H9 (cell line): ENCODE measurements around the gene NBEAL2. TPM values are rescaled to one million over a fixed set of nuclear protein-coding genes. Genes with fewer than 3 reads are reported as not detected.
A peak's percentile ranks its signal among the peaks of the same experiment; 100 is the strongest.

Source experiments
- DNase-seq: peaks from one replicate; pipeline ENCODE4 v3.0.0-alpha.2; 2017
- H2AFZ ChIP-seq: one replicate; pipeline ENCODE4 v1.6.1; 2013; ENCODE audit warnings: mild to moderate bottlenecking, low read length, control low read depth, moderate library complexity
- H2AK5ac ChIP-seq: 2 replicates; pipeline ENCODE4 v1.6.1; 2013; ENCODE audit warnings: low read length, control low read depth, mixed read lengths; ENCODE audit not compliant: insufficient read length
- H2BK120ac ChIP-seq: one replicate; pipeline ENCODE4 v1.6.1; 2013; ENCODE audit warnings: low read depth, mild to moderate bottlenecking, low read length, control low read depth, inconsistent platforms; ENCODE audit not compliant: poor library complexity, severe bottlenecking
- H2BK12ac ChIP-seq: 2 replicates; pipeline ENCODE4 v1.6.1; 2013; ENCODE audit warnings: low read length, control low read depth, mixed read lengths, low read depth; ENCODE audit not compliant: insufficient read length
- H2BK15ac ChIP-seq: 2 replicates; pipeline ENCODE4 v1.6.1; 2013; ENCODE audit warnings: low read depth, low read length, control low read depth
- H2BK20ac ChIP-seq: one replicate; pipeline ENCODE4 v1.6.1; 2013; ENCODE audit warnings: low read depth, mild to moderate bottlenecking, low read length, control low read depth, inconsistent platforms; ENCODE audit not compliant: poor library complexity, severe bottlenecking
- H2BK5ac ChIP-seq: 2 replicates; pipeline ENCODE4 v1.6.1; 2013; ENCODE audit warnings: low read length, control low read depth, mixed read lengths; ENCODE audit not compliant: insufficient read length
- H3K14ac ChIP-seq: 2 replicates; pipeline ENCODE4 v1.6.1; 2013; ENCODE audit warnings: low read length, control low read depth; ENCODE audit not compliant: insufficient read depth
- H3K18ac ChIP-seq: 2 replicates; pipeline ENCODE4 v1.6.1; 2013; ENCODE audit warnings: low read depth, mild to moderate bottlenecking, mixed read lengths, low read length, control low read depth; ENCODE audit not compliant: insufficient read length
- H3K23ac ChIP-seq: 2 replicates; pipeline ENCODE4 v1.6.1; 2013; ENCODE audit warnings: low read length, control low read depth, mixed read lengths, low read depth; ENCODE audit not compliant: insufficient read length
- H3K23me2 ChIP-seq: 2 replicates; pipeline ENCODE4 v1.6.1; 2013; ENCODE audit warnings: low read depth, mild to moderate bottlenecking, mixed read lengths, low read length, control low read depth; ENCODE audit not compliant: insufficient read length, poor library complexity, severe bottlenecking
- H3K27ac ChIP-seq: 2 replicates; pipeline ENCODE4 v1.5.1; 2013; ENCODE audit warnings: low read length, control low read depth, mixed read lengths, low read depth; ENCODE audit not compliant: insufficient read length
- H3K27me3 ChIP-seq: 2 replicates; pipeline ENCODE4 v1.6.1; 2013; ENCODE audit warnings: low read length, control low read depth, inconsistent platforms; ENCODE audit not compliant: insufficient read depth
- H3K4ac ChIP-seq: 2 replicates; pipeline ENCODE4 v1.6.1; 2013; ENCODE audit warnings: low read depth, mild to moderate bottlenecking, control low read depth, inconsistent platforms, low read length, moderate library complexity
- H3K4me1 ChIP-seq: 2 replicates; pipeline ENCODE4 v1.6.1; 2013; ENCODE audit warnings: low read length, control low read depth, inconsistent platforms; ENCODE audit not compliant: insufficient read depth
- H3K4me2 ChIP-seq: 2 replicates; pipeline ENCODE4 v1.6.1; 2013; ENCODE audit warnings: low read length, control low read depth, mixed read lengths; ENCODE audit not compliant: insufficient read length, insufficient read depth
- H3K56ac ChIP-seq: 2 replicates; pipeline ENCODE4 v1.6.1; 2013; ENCODE audit warnings: low read depth, mild to moderate bottlenecking, mixed read lengths, low read length, control low read depth; ENCODE audit not compliant: insufficient read length
- H3K79me1 ChIP-seq: 2 replicates; pipeline ENCODE4 v1.6.1; 2013; ENCODE audit warnings: low read depth, mild to moderate bottlenecking, moderate library complexity, low read length, control low read depth, inconsistent platforms; ENCODE audit not compliant: insufficient read depth, poor library complexity, severe bottlenecking
- H3K79me2 ChIP-seq: 2 replicates; pipeline ENCODE4 v1.6.1; 2013; ENCODE audit warnings: low read length, control low read depth, inconsistent platforms; ENCODE audit not compliant: insufficient read depth
- H3K9ac ChIP-seq: 2 replicates; pipeline ENCODE4 v1.6.1; 2013; ENCODE audit warnings: low read length, control low read depth, mixed read lengths; ENCODE audit not compliant: insufficient read length; ENCODE audit errors: extremely low read depth
- H3K9me3 ChIP-seq: one replicate; pipeline ENCODE4 v1.6.1; 2013; ENCODE audit warnings: low read depth, low read length, inconsistent platforms; ENCODE audit not compliant: control insufficient read depth
- H3T11ph ChIP-seq: one replicate; pipeline ENCODE4 v1.6.1; 2013; ENCODE audit warnings: mild to moderate bottlenecking, low read length, control low read depth, inconsistent platforms
- H4K20me1 ChIP-seq: one replicate; pipeline ENCODE4 v1.6.1; 2013; ENCODE audit not compliant: control insufficient read depth, insufficient read length, insufficient read depth
- H4K5ac ChIP-seq: 2 replicates; pipeline ENCODE4 v1.6.1; 2013; ENCODE audit warnings: low read depth, mild to moderate bottlenecking, mixed read lengths, low read length, control low read depth; ENCODE audit not compliant: insufficient read length
- H4K8ac ChIP-seq: replicated peaks from 2 replicates; pipeline ENCODE4 v1.6.1; 2013; ENCODE audit warnings: low read length, control low read depth, mixed read lengths, low read depth; ENCODE audit not compliant: insufficient read length
- H4K91ac ChIP-seq: 2 replicates; pipeline ENCODE4 v1.6.1; 2013; ENCODE audit warnings: low read depth, mild to moderate bottlenecking, moderate library complexity, mixed read lengths, low read length, control low read depth; ENCODE audit not compliant: insufficient read length
- H3K27ac Mint-ChIP-seq, 3 experiments: 2 replicates in 2 of 3; 3 replicates in 1 of 3; pipeline ENCODE4 v1.8.0; 2020 to 2021; ENCODE audit warnings: mixed read lengths in 3 of 3, mild to moderate bottlenecking in 1 of 3, moderate library complexity in 1 of 3
- H3K27me3 Mint-ChIP-seq: 2 replicates; pipeline ENCODE4 v1.8.0; 2021; ENCODE audit warnings: low read depth, mild to moderate bottlenecking, moderate library complexity, mixed read lengths
- H3K36me3 Mint-ChIP-seq, 3 experiments: 2 replicates in 2 of 3; 3 replicates in 1 of 3; pipeline ENCODE4 v1.8.0; 2020 to 2021; ENCODE audit warnings: low read depth in 3 of 3, mixed read lengths in 3 of 3; ENCODE audit not compliant: insufficient read depth in 1 of 3
- H3K4me1 Mint-ChIP-seq, 2 experiments: 2 replicates each; pipeline ENCODE4 v1.8.0; 2020; ENCODE audit warnings: mixed read lengths in 2 of 2
- H3K4me3 Mint-ChIP-seq, 2 experiments: 2 replicates in 1 of 2; 3 replicates in 1 of 2; pipeline ENCODE4 v1.8.0; 2020 to 2021; ENCODE audit warnings: mild to moderate bottlenecking in 2 of 2, mixed read lengths in 2 of 2, moderate library complexity in 1 of 2
- H3K9me3 Mint-ChIP-seq, 2 experiments: 2 replicates in 1 of 2; 3 replicates in 1 of 2; pipeline ENCODE4 v1.8.0; 2020; ENCODE audit warnings: mild to moderate bottlenecking in 2 of 2, mixed read lengths in 2 of 2, moderate library complexity in 1 of 2
- WGBS: extraction: QIAGEN DNeasy Blood & Tissue Kit; methylation state at CpG from one replicate; pipeline ENCODE4 v1.1.7; 2013; ENCODE audit warnings: missing lambda C conversion rate, low lambda C conversion rate, mixed read lengths; ENCODE audit not compliant: insufficient read length; ENCODE audit errors: extremely low coverage; 5-methylcytosine and 5-hydroxymethylcytosine counted together
- total RNA-seq: library from RNA; stranded (reverse); gene quantifications from 2 replicates; pipeline ENCODE4 v1.2.1, GENCODE V29; 2021
- TF ChIP-seq, protein P1 (sequence below): fragments of 200-600 bp; sonication (generic); conservative IDR thresholded peaks from 3 replicates; pipeline ENCODE4 v1.8.0; 2021; ENCODE audit warnings: antibody characterized with exemption, mild to moderate bottlenecking

NBEAL2 gene
- total RNA-seq, 1 experiment from 2014 or later, result 52.1 TPM

DNA sequence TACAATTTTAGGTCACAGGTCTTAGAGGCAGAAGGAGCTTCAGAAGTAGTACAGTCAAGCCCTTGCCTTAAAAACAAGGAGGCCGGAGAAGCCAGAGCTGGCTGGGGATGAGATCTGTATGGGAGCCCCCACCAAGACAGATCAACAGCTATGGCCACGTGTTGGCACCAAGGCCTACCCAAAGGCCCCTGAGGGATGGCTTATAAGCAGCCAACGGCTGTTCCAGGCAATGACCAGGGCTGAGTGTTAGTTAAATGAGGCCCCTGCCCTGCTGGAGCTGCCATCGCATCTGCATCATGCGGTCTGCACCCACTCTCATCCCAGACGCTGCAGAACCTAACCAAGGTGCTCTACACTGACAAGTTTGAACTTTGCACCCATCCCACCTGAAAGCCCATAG lies 46.2 kb upstream of the NBEAL2 start:
- no peaks in the 10 kb centered on the region for H3K27me3 ChIP-seq
- no peak overlapping the region for H2AFZ ChIP-seq
- Mint-ChIP-seq H3K36me3 (peaks cover 9 to 30% (median 17%) of the 10 kb centered on the region in 3 experiments; a peak in 6 of 7 replicates), H3K9me3 (no peaks in the 10 kb centered on the region), H3K4me1 (peaks cover 42 to 43% of the 10 kb centered on the region in 2 experiments), H3K4me3 (no peak overlapping the region; a peak in 1 of 5 replicates), H3K27ac (peak overlapping the region in 2 of 3 experiments; percentile 42 to 69; a peak in 1 of 7 replicates), H3K27me3 (no peaks in the 10 kb centered on the region)
- H2BK12ac ChIP-seq, result no peak overlapping the region
- H3K79me2 ChIP-seq, result peaks cover 6% of the 10 kb centered on the region; the same call in 1 of the 2 replicates
- no peak overlapping the region for H3T11ph ChIP-seq
- H3K9ac ChIP-seq, result no peak overlapping the region
- TF ChIP-seq, protein P1, sequence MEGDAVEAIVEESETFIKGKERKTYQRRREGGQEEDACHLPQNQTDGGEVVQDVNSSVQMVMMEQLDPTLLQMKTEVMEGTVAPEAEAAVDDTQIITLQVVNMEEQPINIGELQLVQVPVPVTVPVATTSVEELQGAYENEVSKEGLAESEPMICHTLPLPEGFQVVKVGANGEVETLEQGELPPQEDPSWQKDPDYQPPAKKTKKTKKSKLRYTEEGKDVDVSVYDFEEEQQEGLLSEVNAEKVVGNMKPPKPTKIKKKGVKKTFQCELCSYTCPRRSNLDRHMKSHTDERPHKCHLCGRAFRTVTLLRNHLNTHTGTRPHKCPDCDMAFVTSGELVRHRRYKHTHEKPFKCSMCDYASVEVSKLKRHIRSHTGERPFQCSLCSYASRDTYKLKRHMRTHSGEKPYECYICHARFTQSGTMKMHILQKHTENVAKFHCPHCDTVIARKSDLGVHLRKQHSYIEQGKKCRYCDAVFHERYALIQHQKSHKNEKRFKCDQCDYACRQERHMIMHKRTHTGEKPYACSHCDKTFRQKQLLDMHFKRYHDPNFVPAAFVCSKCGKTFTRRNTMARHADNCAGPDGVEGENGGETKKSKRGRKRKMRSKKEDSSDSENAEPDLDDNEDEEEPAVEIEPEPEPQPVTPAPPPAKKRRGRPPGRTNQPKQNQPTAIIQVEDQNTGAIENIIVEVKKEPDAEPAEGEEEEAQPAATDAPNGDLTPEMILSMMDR, result no peak
- no peak for DNase-seq
- H3K56ac ChIP-seq, result no peak overlapping the region
- H3K14ac ChIP-seq, result no peak overlapping the region
- H3K23ac ChIP-seq, result no peak overlapping the region
- no peak overlapping the region for H4K91ac ChIP-seq
- H3K23me2 ChIP-seq, result no peaks in the 10 kb centered on the region
- H3K18ac ChIP-seq, result no peak overlapping the region
- no peak overlapping the region for H4K5ac ChIP-seq
- no CpG with 5 or more reads among the region's 6 CpGs for WGBS
- H2BK15ac ChIP-seq, result no peak overlapping the region
- no peak overlapping the region for H3K27ac ChIP-seq
- H4K8ac ChIP-seq, result no peak overlapping the region
- no peak overlapping the region for H2BK5ac ChIP-seq
- H4K20me1 ChIP-seq, result no peaks in the 10 kb centered on the region
- H3K4me1 ChIP-seq, result peaks cover 8% of the 10 kb centered on the region; the same call in 1 of the 2 replicates
- H2AK5ac ChIP-seq, result no peak overlapping the region
- H3K4me2 ChIP-seq, result no peak overlapping the region
- no peaks in the 10 kb centered on the region for H3K9me3 ChIP-seq
- H2BK20ac ChIP-seq, result no peak overlapping the region
- no peak overlapping the region for H2BK120ac ChIP-seq
- H3K79me1 ChIP-seq, result peaks cover 4% of the 10 kb centered on the region
- no peak overlapping the region for H3K4ac ChIP-seq
